ENCODE results near the gene SNCB.

GRCh38 chr5:176596069-176596644, 34.2 kb downstream of the SNCB start:
- TF ChIP-seq, protein P1, sequence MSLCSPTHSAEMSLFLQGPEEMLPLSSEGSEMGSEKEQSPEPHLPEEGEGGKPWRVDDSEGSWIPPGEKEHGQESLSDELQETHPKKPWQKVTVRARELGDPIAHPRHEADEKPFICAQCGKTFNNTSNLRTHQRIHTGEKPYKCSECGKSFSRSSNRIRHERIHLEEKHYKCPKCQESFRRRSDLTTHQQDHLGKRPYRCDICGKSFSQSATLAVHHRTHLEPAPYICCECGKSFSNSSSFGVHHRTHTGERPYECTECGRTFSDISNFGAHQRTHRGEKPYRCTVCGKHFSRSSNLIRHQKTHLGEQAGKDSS (CRISPR knock-in tag; IDR thresholded peaks at IDR 0.05; ENCODE audit: borderline replicate concordance, low read depth): no peak
- TF ChIP-seq ATF7 (IDR thresholded peaks at IDR 0.05) (no peak), ATF7 (CRISPR knock-in tag; IDR thresholded peaks at IDR 0.05) (no peak), ATM (IDR thresholded peaks at IDR 0.05; ENCODE audit: borderline replicate concordance) (no peak), ZNF589 (CRISPR knock-in tag; conservative IDR thresholded peaks at IDR 0.05) (no peak)
- TF ChIP-seq, protein P2, sequence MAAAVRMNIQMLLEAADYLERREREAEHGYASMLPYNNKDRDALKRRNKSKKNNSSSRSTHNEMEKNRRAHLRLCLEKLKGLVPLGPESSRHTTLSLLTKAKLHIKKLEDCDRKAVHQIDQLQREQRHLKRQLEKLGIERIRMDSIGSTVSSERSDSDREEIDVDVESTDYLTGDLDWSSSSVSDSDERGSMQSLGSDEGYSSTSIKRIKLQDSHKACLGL (CRISPR knock-in tag; IDR thresholded peaks at IDR 0.05): no peak
- TF ChIP-seq, protein P3, sequence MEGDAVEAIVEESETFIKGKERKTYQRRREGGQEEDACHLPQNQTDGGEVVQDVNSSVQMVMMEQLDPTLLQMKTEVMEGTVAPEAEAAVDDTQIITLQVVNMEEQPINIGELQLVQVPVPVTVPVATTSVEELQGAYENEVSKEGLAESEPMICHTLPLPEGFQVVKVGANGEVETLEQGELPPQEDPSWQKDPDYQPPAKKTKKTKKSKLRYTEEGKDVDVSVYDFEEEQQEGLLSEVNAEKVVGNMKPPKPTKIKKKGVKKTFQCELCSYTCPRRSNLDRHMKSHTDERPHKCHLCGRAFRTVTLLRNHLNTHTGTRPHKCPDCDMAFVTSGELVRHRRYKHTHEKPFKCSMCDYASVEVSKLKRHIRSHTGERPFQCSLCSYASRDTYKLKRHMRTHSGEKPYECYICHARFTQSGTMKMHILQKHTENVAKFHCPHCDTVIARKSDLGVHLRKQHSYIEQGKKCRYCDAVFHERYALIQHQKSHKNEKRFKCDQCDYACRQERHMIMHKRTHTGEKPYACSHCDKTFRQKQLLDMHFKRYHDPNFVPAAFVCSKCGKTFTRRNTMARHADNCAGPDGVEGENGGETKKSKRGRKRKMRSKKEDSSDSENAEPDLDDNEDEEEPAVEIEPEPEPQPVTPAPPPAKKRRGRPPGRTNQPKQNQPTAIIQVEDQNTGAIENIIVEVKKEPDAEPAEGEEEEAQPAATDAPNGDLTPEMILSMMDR (CRISPR knock-in tag; IDR thresholded peaks at IDR 0.05): no peak
- TF ChIP-seq, protein P4, sequence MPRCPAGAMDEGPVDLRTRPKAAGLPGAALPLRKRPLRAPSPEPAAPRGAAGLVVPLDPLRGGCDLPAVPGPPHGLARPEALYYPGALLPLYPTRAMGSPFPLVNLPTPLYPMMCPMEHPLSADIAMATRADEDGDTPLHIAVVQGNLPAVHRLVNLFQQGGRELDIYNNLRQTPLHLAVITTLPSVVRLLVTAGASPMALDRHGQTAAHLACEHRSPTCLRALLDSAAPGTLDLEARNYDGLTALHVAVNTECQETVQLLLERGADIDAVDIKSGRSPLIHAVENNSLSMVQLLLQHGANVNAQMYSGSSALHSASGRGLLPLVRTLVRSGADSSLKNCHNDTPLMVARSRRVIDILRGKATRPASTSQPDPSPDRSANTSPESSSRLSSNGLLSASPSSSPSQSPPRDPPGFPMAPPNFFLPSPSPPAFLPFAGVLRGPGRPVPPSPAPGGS (CRISPR knock-in tag; IDR thresholded peaks at IDR 0.05): no peak
